Liver (tissue), 9 donors: Measurements from ENCODE around the gene ACACA. TPM values are rescaled to one million over a fixed set of nuclear protein-coding genes. Genes with fewer than 3 reads are reported as not detected.

Experiments used
- DNase-seq: peaks from one replicate; pipeline ENCODE4 v3.0.0-alpha.2; 2017; ENCODE audit warnings: low spot score
- H3K27ac ChIP-seq, 2 donors: one replicate each; pipeline ENCODE4 v1.7.0; 2013; ENCODE audit warnings: inconsistent platforms in 2 of 2, low read length in 2 of 2, control low read depth in 1 of 2, low read depth in 1 of 2, mild to moderate bottlenecking in 1 of 2
- H3K27me3 ChIP-seq, 4 donors: one replicate each; pipeline versions ENCODE4 v1.6.1 to v1.7.0; 2013; ENCODE audit warnings: low read length in 3 of 4, inconsistent platforms in 1 of 4, mild to moderate bottlenecking in 1 of 4, moderate library complexity in 1 of 4; ENCODE audit not compliant: control insufficient read depth in 4 of 4, insufficient read depth in 4 of 4
- H3K36me3 ChIP-seq, 4 donors: one replicate each; pipeline versions ENCODE4 v1.6.1 to v1.7.0; 2013; ENCODE audit warnings: low read length in 3 of 4, mild to moderate bottlenecking in 3 of 4, low read depth in 1 of 4, moderate library complexity in 1 of 4; ENCODE audit not compliant: control insufficient read depth in 4 of 4, insufficient read depth in 3 of 4
- H3K4me1 ChIP-seq, 4 donors: one replicate each; pipeline versions ENCODE4 v1.6.1 to v1.7.0; 2013; ENCODE audit warnings: low read length in 3 of 4, mild to moderate bottlenecking in 3 of 4, moderate library complexity in 1 of 4; ENCODE audit not compliant: control insufficient read depth in 4 of 4, insufficient read depth in 4 of 4
- H3K4me3 ChIP-seq, 3 donors: one replicate each; pipeline versions ENCODE4 v1.6.1 to v1.7.0; 2013; ENCODE audit warnings: low read length in 3 of 3, control low read depth in 1 of 3, low read depth in 1 of 3, mild to moderate bottlenecking in 1 of 3
- H3K9ac ChIP-seq, 2 donors: one replicate each; pipeline ENCODE4 v1.7.0; 2013; ENCODE audit warnings: low read length in 2 of 2, mild to moderate bottlenecking in 2 of 2, moderate library complexity in 2 of 2, control low read depth in 1 of 2, low read depth in 1 of 2
- H3K9me3 ChIP-seq, 4 donors: one replicate each; pipeline versions ENCODE4 v1.6.1 to v1.7.0; 2013; ENCODE audit warnings: low read length in 3 of 4; ENCODE audit not compliant: control insufficient read depth in 4 of 4
- FOXA1 ChIP-seq: IDR thresholded peaks from 2 replicates; pipeline ENCODE4 v1.6.1; 2016; ENCODE audit warnings: antibody characterized with exemption
- HNF4A ChIP-seq, 2 donors: conservative IDR thresholded peaks; 2 replicates each; pipeline ENCODE4 v1.6.1; 2016; ENCODE audit warnings: antibody characterized with exemption in 2 of 2, mild to moderate bottlenecking in 2 of 2
- HNF4G ChIP-seq: IDR thresholded peaks from 2 replicates; pipeline ENCODE4 v1.6.1; 2016; ENCODE audit warnings: antibody characterized with exemption
- JUND ChIP-seq, 2 donors: IDR thresholded peaks; 2 replicates each; pipeline ENCODE4 v1.6.1; 2016; ENCODE audit warnings: antibody characterized with exemption in 2 of 2
- MAX ChIP-seq: IDR thresholded peaks from 2 replicates; pipeline ENCODE4 v1.6.1; 2016; ENCODE audit warnings: antibody characterized with exemption
- NR2F2 ChIP-seq: IDR thresholded peaks from 2 replicates; pipeline ENCODE4 v1.6.1; 2016; ENCODE audit warnings: antibody characterized with exemption
- RAD21 ChIP-seq, 2 donors: IDR thresholded peaks; 2 replicates each; pipeline ENCODE4 v1.6.1; 2016; ENCODE audit warnings: antibody characterized with exemption in 2 of 2, mild to moderate bottlenecking in 2 of 2
- REST ChIP-seq: IDR thresholded peaks from 2 replicates; pipeline ENCODE4 v1.6.1; 2016; ENCODE audit warnings: antibody characterized with exemption, mild to moderate bottlenecking
- RXRA ChIP-seq, 2 donors: IDR thresholded peaks; 2 replicates each; pipeline ENCODE4 v1.6.1; 2017 to 2018; ENCODE audit warnings: antibody characterized with exemption in 2 of 2, mild to moderate bottlenecking in 1 of 2
- SP1 ChIP-seq: IDR thresholded peaks from 2 replicates; pipeline ENCODE4 v1.6.1; 2018; ENCODE audit warnings: antibody characterized with exemption, mild to moderate bottlenecking
- TAF1 ChIP-seq: conservative IDR thresholded peaks from 2 replicates; pipeline ENCODE4 v1.6.1; 2016; ENCODE audit warnings: antibody characterized with exemption, mild to moderate bottlenecking
- ZBTB33 ChIP-seq: IDR thresholded peaks from 2 replicates; pipeline ENCODE4 v1.6.1; 2016; ENCODE audit warnings: antibody characterized with exemption
- WGBS: extraction: QIAGEN DNeasy Blood & Tissue Kit; methylation state at CpG from one replicate; pipeline ENCODE4 v1.1.7; 2013; 5-methylcytosine and 5-hydroxymethylcytosine counted together
- polyA plus RNA-seq, 2 donors: library from polyadenylated mRNA; stranded (reverse) in 1 of 2; unstranded in 1 of 2; fragments of 200-250 nt in 1 of 2; fragments of >200 nt in 1 of 2; fragmentation: Nextera tagmentation in 1 of 2; extraction: Ambion mirVana in 1 of 2; gene quantifications; one replicate each; pipeline versions ENCODE4 v1.2.1 to v1.2.3, GENCODE V29; 2013 to 2015
- total RNA-seq, 2 donors: library from RNA; depleted of rRNA; stranded (reverse); fragments of >200 nt; gene quantifications; one replicate each; pipeline ENCODE4 v1.2.3, GENCODE V29; 2014
- donor health status: healthy.
- donor health status: healthy.
- donor health status: healthy.
- donor health status: healthy.
- donor health status: healthy.

ACACA gene
- total and polyA plus RNA-seq, 4 donors: 14.8 to 49.5 (median 31.2) TPM

- 97% methylated on average over 9 of the region's 9 CpGs for WGBS
- DNase-seq: no peak
- no peaks in the 10 kb centered on the region for H3K9me3 ChIP-seq
- no peak overlapping the region for H3K27ac ChIP-seq
- H3K4me1 ChIP-seq: no peaks in the 10 kb centered on the region
- TF ChIP-seq TAF1: no peak
- TF ChIP-seq REST: no peak
- no peak for TF ChIP-seq NR2F2
- TF ChIP-seq RXRA (IDR thresholded peaks at IDR 0.05): no peak
- no peak for TF ChIP-seq FOXA1
- no peak for TF ChIP-seq MAX
- no peak for TF ChIP-seq HNF4G
- no peak for TF ChIP-seq RAD21 (IDR thresholded peaks at IDR 0.05)
- no peaks in the 10 kb centered on the region for H3K27me3 ChIP-seq
- no peak overlapping the region for H3K4me3 ChIP-seq
- H3K9ac ChIP-seq: no peak overlapping the region
- peaks cover 14 to 44% (median 29%) of the 10 kb centered on the region in 4 donors for H3K36me3 ChIP-seq
These were observed 307.5 kb downstream of the ACACA start for GRCh38 chr17:37098910-37099664.

GRCh38 chr17:37098152-37098551 is 308.5 kb downstream of the ACACA start:
- H3K9me3 ChIP-seq: no peaks in the 10 kb centered on the region
- H3K27me3 ChIP-seq: no peaks in the 10 kb centered on the region
- 95% methylated on average over 5 of the region's 5 CpGs for WGBS
- H3K4me1 ChIP-seq: no peaks in the 10 kb centered on the region
- peaks cover 14 to 52% (median 28%) of the 10 kb centered on the region in 4 donors for H3K36me3 ChIP-seq
- no peak overlapping the region for H3K27ac ChIP-seq
- H3K9ac ChIP-seq: no peak overlapping the region
- no peak for DNase-seq
- TF ChIP-seq HNF4A (conservative IDR thresholded peaks at IDR 0.05): no peak
- TF ChIP-seq MAX: no peak
- TF ChIP-seq FOXA1: no peak
- TF ChIP-seq RXRA (IDR thresholded peaks at IDR 0.05): no peak
- TF ChIP-seq HNF4G: no peak
- no peak for TF ChIP-seq SP1
- TF ChIP-seq RAD21 (IDR thresholded peaks at IDR 0.05): no peak
- TF ChIP-seq JUND (IDR thresholded peaks at IDR 0.05): no peak
- no peak for TF ChIP-seq ZBTB33
- H3K4me3 ChIP-seq: no peak overlapping the region
